ENCODE results near the gene FHOD1. TPM values are rescaled to one million over a fixed set of nuclear protein-coding genes. Genes with fewer than 3 reads are reported as not detected.

FHOD1 gene
- total and polyA plus RNA-seq, 12 donors: 11.6 to 71.1 (median 19.1) TPM

GRCh38 chr16:67206129-67206837 is 41.0 kb downstream of the FHOD1 start:
- no peaks in the 10 kb centered on the region for H3K27me3 ChIP-seq
- H3K27ac ChIP-seq: no peak overlapping the region
- intact Hi-C loops (cut with DNase I): no loop called here
- no peak for DNase-seq
- ATAC-seq: no peak
- no peaks in the 10 kb centered on the region for H3K9me3 ChIP-seq
- no peak for TF ChIP-seq CTCF (IDR thresholded peaks at IDR 0.05)
- H3K36me3 ChIP-seq: peaks cover 0 to 56% (median 4%) of the 10 kb centered on the region in 9 donors
- WGBS, 2 donors: 95 to 96% methylated on average over 8 of the region's 8 CpGs
- H3K4me1 ChIP-seq: no peaks in the 10 kb centered on the region
- H3K4me3 ChIP-seq: no peak overlapping the region

GRCh38 chr16:67204076-67204475 is 43.2 kb downstream of the FHOD1 start:
- H3K27ac ChIP-seq: no peak overlapping the region
- no peak for TF ChIP-seq CTCF (IDR thresholded peaks at IDR 0.05)
- peaks cover 0 to 8% (median 1%) of the 10 kb centered on the region in 9 donors for H3K4me1 ChIP-seq
- no peak overlapping the region for H3K4me3 ChIP-seq
- H3K27me3 ChIP-seq: no peaks in the 10 kb centered on the region
- no peaks in the 10 kb centered on the region for H3K9me3 ChIP-seq
- intact Hi-C loops (cut with DNase I): no loop called here
- no peak for ATAC-seq
- H3K36me3 ChIP-seq: peaks cover 0 to 68% (median 4%) of the 10 kb centered on the region in 9 donors
- 78 to 81% methylated on average over 4 of the region's 4 CpGs for WGBS, 2 donors
- DNase-seq: no peak

- TF ChIP-seq CTCF (IDR thresholded peaks at IDR 0.05): no peak
- DNase-seq: no peak
- Histone ChIP-seq H3K9me3 (no peaks in the 10 kb centered on the region), H3K27ac (no peak overlapping the region), H3K36me3 (peaks cover 0 to 77% (median 5%) of the 10 kb centered on the region in 9 donors), H3K4me3 (no peak overlapping the region), H3K4me1 (peaks cover 0 to 17% (median 11%) of the 10 kb centered on the region in 9 donors), H3K27me3 (no peaks in the 10 kb centered on the region)
- intact Hi-C loops (cut with DNase I): no loop called here
- no peak for ATAC-seq
- WGBS, 2 donors: 87 to 93% methylated on average over 23 of the region's 23 CpGs
These were observed 44.3 kb downstream of the FHOD1 start for GRCh38 chr16:67202956-67203493.

GRCh38 chr16:67202426-67202825 is 44.9 kb downstream of the FHOD1 start:
- Histone ChIP-seq H3K9me3 (no peaks in the 10 kb centered on the region), H3K4me1 (peaks cover 0 to 23% (median 11%) of the 10 kb centered on the region in 9 donors), H3K27ac (no peak overlapping the region), H3K27me3 (no peaks in the 10 kb centered on the region), H3K36me3 (peaks cover 0 to 77% (median 11%) of the 10 kb centered on the region in 9 donors), H3K4me3 (no peak overlapping the region)
- intact Hi-C loops (cut with DNase I): no loop called here
- 95 to 96% methylated on average over 12 of the region's 12 CpGs for WGBS, 2 donors
- ATAC-seq: no peak
- no peak for DNase-seq
- TF ChIP-seq CTCF (IDR thresholded peaks at IDR 0.05): no peak
